GM19455 (cell line): ENCODE measurements around the gene ACLY.
"Not testable (repeated sequence)": the region's sequence is repeated elsewhere in the genome, so short reads cannot be mapped to it uniquely, and the experiment has no call there.

Experiments
- ATAC-seq: cut with Tn5 transposase; IDR thresholded peaks from one replicate; pipeline ENCODE4 v1.9.1; 2021; ENCODE audit not compliant: unreplicated experiment

ACLY gene

GRCh38 chr17:41912925-41913324, 5.8 kb downstream of the ACLY start:
- no peak for ATAC-seq

DNA sequence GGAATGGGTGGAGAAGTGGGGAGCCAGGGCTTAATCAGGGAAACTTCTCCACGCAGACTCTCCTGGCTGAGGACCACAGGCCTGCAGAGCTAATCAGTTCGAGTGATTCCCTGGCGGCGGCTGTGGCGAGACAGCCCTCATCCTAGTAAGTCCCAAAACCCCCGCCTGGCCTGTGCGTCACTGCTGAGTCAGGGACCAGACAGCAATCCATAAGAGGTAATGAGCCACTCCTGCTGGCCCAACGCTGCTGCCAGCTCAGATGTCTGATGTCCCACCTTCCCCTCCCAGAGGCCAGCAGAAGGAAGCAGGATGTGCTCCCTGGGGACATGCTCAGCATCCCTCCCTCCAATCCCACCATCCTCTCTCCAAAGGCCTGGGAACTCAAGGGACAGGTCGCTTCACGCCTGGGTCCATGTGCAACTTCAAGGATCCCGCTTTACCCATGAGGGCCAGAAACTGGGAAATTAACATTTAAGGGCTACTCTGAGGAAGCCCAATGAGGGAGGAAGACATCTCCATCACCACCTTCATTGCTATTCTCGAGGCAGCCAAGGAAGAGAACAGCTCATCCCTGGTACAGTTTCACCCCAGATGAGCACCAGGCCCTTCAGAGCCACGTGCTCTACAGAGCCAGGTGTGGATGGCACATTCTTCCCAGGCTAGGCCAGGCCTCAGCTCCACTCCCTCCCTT, 7.9 kb downstream of the ACLY start:
- no peak for ATAC-seq

GRCh38 chr17:41909088-41909487, 9.7 kb downstream of the ACLY start:
- no peak for ATAC-seq

GRCh38 chr17:41907633-41908539, 10.9 kb downstream of the ACLY start:
- ATAC-seq: no peak

DNA sequence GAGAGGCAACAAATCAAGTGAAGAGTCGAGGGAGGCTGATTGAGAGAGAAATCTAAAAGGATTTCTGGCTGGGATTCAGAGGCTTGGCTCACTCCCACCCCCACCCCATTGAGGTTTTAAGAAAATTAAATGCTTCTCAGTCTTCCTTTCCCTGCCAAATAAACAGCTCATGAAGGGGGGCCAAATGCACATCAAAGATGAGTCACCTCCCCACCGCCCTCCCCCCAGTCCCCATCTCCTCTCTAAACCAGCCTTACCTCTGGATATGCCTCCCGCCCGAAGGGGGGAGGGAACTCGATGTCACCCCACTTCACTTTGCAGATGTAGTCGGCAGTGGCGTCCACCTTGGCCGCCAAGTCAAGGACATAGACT, 11.6 kb downstream of the ACLY start:
- ATAC-seq: no peak

DNA sequence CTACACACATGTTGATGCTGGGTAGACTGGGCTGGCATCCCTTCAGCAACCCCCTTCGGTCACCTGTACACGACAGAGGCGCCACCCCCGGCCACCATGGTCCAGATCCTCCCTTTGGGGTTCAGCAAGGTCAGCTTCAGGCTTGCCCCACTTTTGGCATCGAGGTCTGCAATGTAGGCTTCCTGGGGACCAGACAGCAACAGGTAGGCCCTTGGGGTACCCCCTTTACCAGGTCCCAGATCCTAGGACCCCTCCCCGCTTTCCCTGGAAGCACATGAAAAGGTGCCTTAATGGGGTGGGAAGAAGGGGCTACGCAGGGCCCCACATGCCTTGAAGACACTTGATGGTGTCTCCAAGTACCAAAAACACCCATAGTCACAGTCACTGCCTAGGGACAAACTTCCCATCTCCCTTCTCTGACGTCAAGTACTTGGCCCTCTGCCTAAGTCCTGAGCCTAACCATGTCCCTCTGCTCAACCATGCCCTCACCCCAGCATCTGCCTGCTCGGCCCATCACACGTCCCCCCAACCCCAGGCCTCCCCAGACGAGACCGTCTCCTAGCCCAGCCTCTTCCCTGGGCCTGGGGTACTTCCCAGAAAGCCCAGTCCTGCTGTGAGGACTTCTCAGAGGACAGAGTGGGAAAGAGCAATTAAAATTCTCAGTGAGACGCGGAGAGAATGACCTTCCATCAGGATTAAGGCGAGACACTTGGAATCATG, 12.1 kb downstream of the ACLY start:
- no peak for ATAC-seq

GRCh38 chr17:41905172-41905571, 13.6 kb downstream of the ACLY start:
- no peak for ATAC-seq

- no peak for ATAC-seq
Measured at GRCh38 chr17:41904242-41904841, 14.4 kb downstream of the ACLY start.

DNA sequence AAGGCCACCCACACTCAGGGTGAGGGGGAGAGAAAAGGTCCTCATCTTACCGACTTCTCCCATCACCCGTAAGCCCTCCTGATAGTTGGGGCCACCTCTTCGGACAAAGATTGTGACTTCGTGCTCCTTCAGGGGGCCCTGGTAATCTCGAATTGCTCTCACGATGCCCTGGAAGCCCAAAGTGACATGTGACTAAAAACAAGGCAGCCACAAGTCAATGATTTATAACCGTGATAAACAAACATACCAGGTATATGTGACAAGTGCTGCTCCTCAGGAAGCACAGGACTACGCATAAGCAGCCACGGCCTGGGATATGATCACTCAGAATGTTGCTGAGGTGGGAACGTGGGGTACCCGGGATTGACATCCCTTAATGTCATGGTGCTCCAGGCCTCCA, 17.1 kb downstream of the ACLY start:
- ATAC-seq: no peak

DNA sequence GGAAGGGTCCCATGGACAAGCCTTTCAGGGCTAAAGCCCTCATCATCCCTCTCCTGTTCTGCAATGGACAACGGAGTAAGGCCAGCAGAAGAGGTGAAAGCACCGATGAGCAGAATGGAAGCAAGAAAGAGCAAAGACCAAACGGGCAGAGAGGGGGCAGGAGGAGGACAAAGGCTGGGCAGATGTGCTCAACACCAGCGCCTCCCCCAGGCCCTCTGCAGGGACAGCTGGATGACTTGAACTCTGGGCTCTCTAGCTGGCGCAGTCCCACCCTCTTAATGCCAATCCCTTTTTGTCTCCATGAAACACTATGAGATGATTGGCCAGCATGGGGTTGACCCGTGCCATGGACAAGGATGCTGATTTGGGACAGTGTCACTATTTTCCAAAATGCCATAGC, 22.0 kb downstream of the ACLY start:
- ATAC-seq: no peak

DNA sequence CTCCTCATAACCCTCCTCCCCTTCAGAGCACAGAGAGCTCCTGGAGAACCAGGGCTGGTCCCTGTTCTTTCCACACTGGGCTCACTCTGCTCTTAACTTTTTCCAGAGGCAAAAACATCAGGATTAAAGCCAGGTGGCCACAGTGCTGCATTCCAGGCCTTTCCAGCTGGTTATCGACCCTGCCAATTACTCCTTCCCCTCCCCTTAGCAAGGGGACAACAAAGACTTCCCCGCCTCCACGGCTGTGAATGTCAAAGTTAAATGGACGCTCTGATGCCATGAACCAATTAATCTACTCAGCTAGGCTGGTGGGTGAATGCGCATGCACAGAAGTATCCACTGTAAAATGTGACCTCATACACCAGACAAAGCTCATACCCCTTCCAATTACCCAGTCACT, 23.1 kb downstream of the ACLY start:
- ATAC-seq: no peak

DNA sequence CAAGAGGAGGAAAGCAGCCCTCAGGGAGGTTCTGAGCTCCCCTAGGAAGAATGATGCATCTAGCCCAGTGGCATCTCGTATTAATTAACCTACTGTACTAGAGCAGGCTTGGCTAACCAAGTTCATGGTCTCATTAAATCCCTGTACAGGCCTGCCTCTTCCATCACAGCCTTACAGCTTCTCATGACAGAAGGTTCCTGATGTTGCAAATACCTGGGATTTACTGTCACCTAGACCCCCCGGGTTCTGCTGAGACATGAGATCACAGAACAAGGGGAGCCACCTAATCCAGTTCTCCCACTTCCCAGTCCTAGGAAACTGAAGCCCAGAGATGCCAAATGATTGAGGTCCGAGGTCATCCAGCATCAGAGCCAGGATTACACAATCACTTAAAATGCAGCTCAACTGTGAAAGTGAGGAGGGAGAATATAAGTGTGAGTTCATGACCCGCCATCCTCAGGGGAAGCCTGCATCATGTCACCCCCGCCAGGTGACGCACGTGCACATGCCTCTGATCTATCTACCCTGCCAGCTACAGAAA, 23.9 kb downstream of the ACLY start:
- no peak for ATAC-seq

DNA sequence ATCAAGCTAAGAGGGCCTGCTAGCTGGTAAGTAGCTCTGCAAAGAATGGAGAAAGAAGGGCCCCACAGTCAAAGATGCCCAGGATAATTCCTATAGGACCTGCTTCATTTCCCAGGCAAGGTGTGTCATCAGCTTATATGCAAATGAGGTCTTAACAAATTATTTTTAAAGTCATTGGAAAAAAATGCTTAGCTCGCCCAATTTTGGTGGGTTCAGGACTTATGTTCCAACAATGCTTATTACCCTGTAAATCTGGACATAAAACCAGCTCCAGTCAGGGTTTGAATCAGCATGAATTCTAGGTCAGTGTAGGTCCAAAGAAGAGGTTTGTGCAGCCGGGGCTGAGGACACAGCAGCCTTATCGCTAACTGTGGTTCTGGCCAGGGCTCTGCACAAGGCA, 25.4 kb downstream of the ACLY start:
- ATAC-seq: no peak

DNA sequence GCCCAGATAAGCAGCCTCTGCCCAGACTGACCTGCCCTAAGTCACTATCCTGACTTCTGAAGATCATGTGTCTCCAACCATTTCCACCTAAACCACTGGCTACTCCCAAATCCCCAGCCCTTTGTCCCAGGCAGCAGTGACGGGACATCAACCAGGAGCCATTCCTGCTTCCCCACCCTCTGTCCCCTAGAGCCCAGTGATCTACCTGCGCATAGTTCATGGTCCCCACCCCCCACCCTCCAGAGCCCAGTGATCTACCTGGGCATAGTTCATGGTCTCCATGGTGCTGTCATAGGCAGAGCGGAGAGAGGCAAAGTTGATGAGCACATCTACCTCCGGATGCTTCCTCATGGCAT, 26.8 kb downstream of the ACLY start:
- no peak for ATAC-seq

DNA sequence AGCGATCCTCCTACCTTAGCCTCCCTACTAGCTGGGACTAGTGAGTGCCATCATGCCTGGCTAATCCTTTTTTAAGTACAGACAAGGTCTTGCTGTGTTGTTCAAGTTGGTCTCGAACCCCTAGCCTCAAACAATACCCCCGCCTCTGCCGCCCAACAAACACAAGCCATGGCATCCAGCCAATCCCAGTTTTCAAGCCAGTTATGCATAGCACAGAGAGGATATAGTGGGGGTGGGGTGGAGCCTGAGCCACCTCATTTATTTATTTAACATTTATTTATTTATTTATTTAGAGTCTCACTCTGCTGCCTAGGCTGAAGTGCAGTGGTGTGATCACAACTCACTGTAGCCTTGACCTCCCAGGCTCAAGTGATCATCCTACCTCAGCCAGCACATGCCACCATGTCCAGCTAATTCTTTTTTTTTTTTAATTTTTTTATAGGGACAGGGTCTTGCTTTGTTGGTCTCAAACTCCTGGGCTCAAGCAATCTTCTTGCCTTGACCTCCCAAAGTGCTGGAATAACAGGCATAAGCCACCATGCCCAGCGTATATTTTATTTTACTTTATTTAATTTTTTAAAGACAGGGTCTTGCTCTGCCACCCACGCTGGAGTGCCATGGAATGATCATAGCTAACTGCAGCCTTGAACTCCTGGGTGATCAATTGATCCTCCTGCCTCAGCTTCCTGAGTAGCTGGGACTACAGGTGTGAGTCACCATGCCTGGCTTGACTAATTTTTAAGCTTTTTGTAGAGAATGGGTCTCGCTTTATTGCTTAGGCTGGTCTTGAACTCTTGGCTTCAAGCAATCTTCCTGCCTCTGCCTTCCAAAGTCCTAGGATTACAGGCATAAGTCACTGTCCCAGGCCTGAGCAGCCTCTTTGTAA, 27.4 kb downstream of the ACLY start:
- no peak for ATAC-seq

GRCh38 chr17:41888332-41888965, 30.3 kb downstream of the ACLY start:
- ATAC-seq: no peak

GRCh38 chr17:41885733-41886132, 33.0 kb downstream of the ACLY start:
- ATAC-seq: no peak

DNA sequence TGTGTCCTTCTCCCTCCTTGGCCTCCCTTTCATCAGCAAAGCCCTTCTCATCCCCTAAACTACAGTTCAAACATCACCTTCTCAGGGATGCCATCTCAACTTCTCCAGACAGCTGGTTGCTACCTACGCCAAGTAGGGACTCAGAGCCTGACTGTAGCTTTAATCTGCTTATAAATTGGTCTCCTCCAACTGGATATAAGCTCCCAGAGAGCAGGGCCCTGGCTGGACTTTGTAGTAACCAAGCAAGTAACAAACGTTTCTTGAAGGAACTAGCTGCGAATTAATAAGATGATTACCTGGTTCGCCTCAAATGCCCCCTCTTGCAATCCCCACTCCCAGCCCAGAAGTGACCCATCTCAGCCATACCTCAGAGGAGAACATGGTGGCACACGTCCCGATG, 36.0 kb downstream of the ACLY start:
- no peak for ATAC-seq

DNA sequence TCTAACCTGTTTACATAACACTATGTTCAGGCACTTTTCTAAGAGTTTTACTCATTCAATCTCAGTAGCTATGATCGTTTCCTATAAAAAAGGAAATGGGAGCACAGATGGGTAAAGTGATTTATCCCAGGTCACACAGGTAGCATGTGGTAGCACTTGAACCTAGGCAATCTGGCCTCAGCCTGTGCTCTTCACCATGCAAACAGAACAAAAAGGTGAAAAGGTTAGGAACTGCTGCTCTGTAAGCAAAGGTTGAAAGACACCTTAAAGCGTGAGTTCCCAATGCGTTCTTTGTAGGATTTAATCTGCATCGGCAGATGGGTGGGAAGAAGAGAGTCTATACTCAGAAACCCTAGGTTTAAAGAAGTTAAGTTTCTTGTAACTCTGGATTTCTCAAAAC, 38.6 kb downstream of the ACLY start:
- ATAC-seq: no peak

GRCh38 chr17:41874293-41874670, 44.5 kb downstream of the ACLY start:
- ATAC-seq: not testable (repeated sequence)
